DOHH2 (cell line): ENCODE results near the gene CXCL5.

Experiments
- H3F3A ChIP-seq: fragments of 200-600 bp; sonication (generic), shearing (Covaris generic); 2 replicates; pipeline ENCODE4 v1.6.0; 2016; ENCODE audit warnings: antibody characterized with exemption, mild to moderate bottlenecking; ENCODE audit not compliant: control insufficient read depth, insufficient read depth
- H3K27ac ChIP-seq: fragments of 200-600 bp; sonication (generic); 2 replicates; pipeline ENCODE4 v1.5.1; 2014; ENCODE audit warnings: low read depth, mild to moderate bottlenecking, low read length, moderate library complexity
- H3K27me3 ChIP-seq: fragments of 200-600 bp; sonication (generic); 2 replicates; pipeline ENCODE4 v1.6.1; 2014; ENCODE audit warnings: mild to moderate bottlenecking, low read length, mixed read lengths; ENCODE audit not compliant: control insufficient read depth
- H3K36me3 ChIP-seq: fragments of 200-600 bp; sonication (generic); 2 replicates; pipeline ENCODE4 v1.6.1; 2014; ENCODE audit warnings: mild to moderate bottlenecking, low read length, moderate library complexity, mixed read lengths; ENCODE audit not compliant: control insufficient read depth
- H3K4me1 ChIP-seq: fragments of 200-600 bp; sonication (generic); 2 replicates; pipeline ENCODE4 v1.6.1; 2014; ENCODE audit warnings: mild to moderate bottlenecking, low read length, mixed read lengths; ENCODE audit not compliant: control insufficient read depth
- H3K4me2 ChIP-seq: fragments of 200-600 bp; sonication (generic); 2 replicates; pipeline ENCODE4 v1.6.0; 2014; ENCODE audit warnings: mild to moderate bottlenecking, low read length, moderate library complexity
- H3K4me3 ChIP-seq: fragments of 200-600 bp; sonication (generic); 2 replicates; pipeline ENCODE4 v1.5.1; 2014; ENCODE audit warnings: mild to moderate bottlenecking, low read length, mixed read lengths
- H3K79me2 ChIP-seq: fragments of 200-600 bp; sonication (generic); 2 replicates; pipeline ENCODE4 v1.6.1; 2014; ENCODE audit warnings: mild to moderate bottlenecking, low read length, mixed read lengths; ENCODE audit not compliant: control insufficient read depth
- H3K9me2 ChIP-seq: fragments of 200-600 bp; sonication (generic); replicated peaks from 2 replicates; pipeline ENCODE4 v1.6.1; 2014; ENCODE audit warnings: mild to moderate bottlenecking, low read length, mixed read lengths; ENCODE audit not compliant: control insufficient read depth
- H3K9me3 ChIP-seq: fragments of 200-600 bp; sonication (generic); 2 replicates; pipeline ENCODE4 v1.6.1; 2014; ENCODE audit warnings: antibody characterized with exemption, low read length, mixed read lengths; ENCODE audit not compliant: control insufficient read depth, insufficient read depth
- H4K20me1 ChIP-seq: fragments of 200-600 bp; sonication (generic); 2 replicates; pipeline ENCODE4 v1.6.0; 2014; ENCODE audit warnings: low read depth, mild to moderate bottlenecking, antibody characterized with exemption, low read length, moderate library complexity; ENCODE audit not compliant: control insufficient read depth, insufficient read depth
- CTCF ChIP-seq: fragments of 200-600 bp; sonication (generic); IDR thresholded peaks from one replicate; pipeline ENCODE4 v1.5.1; 2014; ENCODE audit warnings: antibody characterized with exemption, mild to moderate bottlenecking, low read depth, low read length; ENCODE audit not compliant: poor library complexity, severe bottlenecking
- EZH2phosphoT487 ChIP-seq: fragments of 200-600 bp; sonication (generic); IDR thresholded peaks from 2 replicates; pipeline ENCODE4 v1.6.1; 2017; ENCODE audit warnings: borderline replicate concordance, mild to moderate bottlenecking, antibody characterized with exemption, low read length, moderate library complexity, mixed read lengths

CXCL5 gene

GRCh38 chr4:74015126-74015780 is 16.8 kb upstream of the CXCL5 start:
- no peaks in the 10 kb centered on the region for H3K4me1 ChIP-seq
- no peak overlapping the region for H3K4me2 ChIP-seq
- H3K9me2 ChIP-seq = no peaks in the 10 kb centered on the region

GRCh38 chr4:74014332-74014731 is 15.9 kb upstream of the CXCL5 start:
- H3K4me2 ChIP-seq = no peak overlapping the region
- H4K20me1 ChIP-seq = no peaks in the 10 kb centered on the region
- no peaks in the 10 kb centered on the region for H3F3A ChIP-seq
- H3K4me1 ChIP-seq = no peaks in the 10 kb centered on the region
- no peaks in the 10 kb centered on the region for H3K36me3 ChIP-seq
- no peaks in the 10 kb centered on the region for H3K9me3 ChIP-seq
- TF ChIP-seq EZH2phosphoT487 (no peak), CTCF (no peak)
- H3K27ac ChIP-seq = no peak overlapping the region
- H3K27me3 ChIP-seq = no peaks in the 10 kb centered on the region
- no peaks in the 10 kb centered on the region for H3K79me2 ChIP-seq
- H3K4me3 ChIP-seq = no peak overlapping the region
- H3K9me2 ChIP-seq = no peaks in the 10 kb centered on the region

More at GRCh38 chr4:74015126-74015780, 16.8 kb upstream of the CXCL5 start:
- H3K27ac ChIP-seq = no peak overlapping the region
- no peak overlapping the region for H3K4me3 ChIP-seq
- no peaks in the 10 kb centered on the region for H3F3A ChIP-seq
- no peaks in the 10 kb centered on the region for H3K9me3 ChIP-seq
- H3K79me2 ChIP-seq = no peaks in the 10 kb centered on the region
- H4K20me1 ChIP-seq = no peaks in the 10 kb centered on the region
- no peaks in the 10 kb centered on the region for H3K36me3 ChIP-seq
- no peak for TF ChIP-seq EZH2phosphoT487
- no peak for TF ChIP-seq CTCF
- no peaks in the 10 kb centered on the region for H3K27me3 ChIP-seq

GRCh38 chr4:74013264-74013663 is 14.8 kb upstream of the CXCL5 start:
- no peaks in the 10 kb centered on the region for H3K27me3 ChIP-seq
- H3F3A ChIP-seq = no peaks in the 10 kb centered on the region
- no peaks in the 10 kb centered on the region for H3K9me2 ChIP-seq
- TF ChIP-seq CTCF (no peak), EZH2phosphoT487 (no peak)
- H3K36me3 ChIP-seq = no peaks in the 10 kb centered on the region
- no peaks in the 10 kb centered on the region for H3K79me2 ChIP-seq
- H4K20me1 ChIP-seq = no peaks in the 10 kb centered on the region
- H3K9me3 ChIP-seq = no peaks in the 10 kb centered on the region
- H3K27ac ChIP-seq = no peak overlapping the region
- H3K4me3 ChIP-seq = no peak overlapping the region
- no peaks in the 10 kb centered on the region for H3K4me1 ChIP-seq
- no peak overlapping the region for H3K4me2 ChIP-seq
